Lower leg skin (tissue), 4 donors: ENCODE measurements around the gene DMPK. TPM values are rescaled to one million over a fixed set of nuclear protein-coding genes. Genes with fewer than 3 reads are reported as not detected.

Experiments used
- DNase-seq, 2 donors: peaks; one replicate each; pipeline ENCODE4 v3.0.0-alpha.2; 2019; ENCODE audit warnings: low spot score in 2 of 2
- H3K4me3 ChIP-seq: fragments of 200-600 bp; sonication (generic); 2 replicates; pipeline ENCODE4 v1.5.1; 2017; ENCODE audit warnings: mild to moderate bottlenecking, low read depth; ENCODE audit not compliant: poor library complexity, severe bottlenecking
- POLR2A ChIP-seq, 2 donors: fragments of 450-650 bp; IDR thresholded peaks; one replicate each; pipeline ENCODE4 v1.6.1; 2016 to 2017; ENCODE audit warnings: antibody characterized with exemption in 2 of 2, mild to moderate bottlenecking in 1 of 2, moderate library complexity in 1 of 2
- WGBS, 2 donors: methylation state at CpG; one replicate each; pipeline ENCODE4 v1.1.5; 2018; 5-methylcytosine and 5-hydroxymethylcytosine counted together
- intact Hi-C: fragments of 100-400 bp; cut with DNase I; formaldehyde crosslinking; loops from one replicate; pipeline ENCODE4 v1.15.0; 2023; ENCODE audit warnings: low total_unique reads
- total RNA-seq, 4 donors: library from RNA; depleted of rRNA; stranded (reverse); fragments of >200 nt; gene quantifications; one replicate each; pipeline ENCODE4 v1.1.0, GENCODE V29; 2016
- TF ChIP-seq, protein P1 (sequence below), 3 donors: fragments of 450-650 bp; IDR thresholded peaks; one replicate each; pipeline ENCODE4 v1.5.1; 2016; ENCODE audit warnings: antibody characterized with exemption in 3 of 3, mild to moderate bottlenecking in 3 of 3, moderate library complexity in 2 of 3

Gene DMPK
- 10 to 100 TPM in 3 of 4 donors, 1 to 10 TPM in 1; 8.8 to 20.2 (median 13.8) TPM for total RNA-seq

DNA sequence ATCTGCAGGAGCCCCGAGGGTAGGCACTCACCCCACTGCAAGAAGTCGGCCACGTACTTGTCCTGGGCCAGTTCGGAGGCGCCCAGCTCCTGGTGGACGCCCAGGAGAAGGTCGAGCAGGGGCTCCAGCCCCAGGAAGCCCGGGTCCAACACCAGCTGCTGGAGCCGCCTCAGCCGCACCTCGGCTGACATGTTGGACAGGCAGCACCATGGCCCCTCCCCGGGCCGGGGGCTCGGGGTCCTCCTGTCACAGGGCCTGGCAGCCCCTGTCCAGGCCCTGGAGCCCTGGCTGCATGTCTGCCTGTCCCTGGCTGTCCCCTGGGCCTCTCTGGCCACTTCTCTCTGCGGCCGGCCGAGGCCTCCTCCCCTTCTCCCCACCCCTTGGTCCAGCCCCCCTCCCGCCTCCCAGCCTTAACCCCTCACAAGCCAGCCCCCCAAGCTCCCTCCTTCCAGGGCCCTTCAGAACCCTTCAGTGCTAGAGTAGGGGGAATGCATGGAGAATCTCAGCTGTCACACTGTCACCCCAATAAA lies at the start of gene DMPK:
TSS of gene DMPK (minus strand) at position 329 of the 530 bp plus-strand sequence. CDS start at position 191, 138 bp downstream.
- no peak for TF ChIP-seq POLR2A (IDR thresholded peaks at IDR 0.05)
- TF ChIP-seq, protein P1, sequence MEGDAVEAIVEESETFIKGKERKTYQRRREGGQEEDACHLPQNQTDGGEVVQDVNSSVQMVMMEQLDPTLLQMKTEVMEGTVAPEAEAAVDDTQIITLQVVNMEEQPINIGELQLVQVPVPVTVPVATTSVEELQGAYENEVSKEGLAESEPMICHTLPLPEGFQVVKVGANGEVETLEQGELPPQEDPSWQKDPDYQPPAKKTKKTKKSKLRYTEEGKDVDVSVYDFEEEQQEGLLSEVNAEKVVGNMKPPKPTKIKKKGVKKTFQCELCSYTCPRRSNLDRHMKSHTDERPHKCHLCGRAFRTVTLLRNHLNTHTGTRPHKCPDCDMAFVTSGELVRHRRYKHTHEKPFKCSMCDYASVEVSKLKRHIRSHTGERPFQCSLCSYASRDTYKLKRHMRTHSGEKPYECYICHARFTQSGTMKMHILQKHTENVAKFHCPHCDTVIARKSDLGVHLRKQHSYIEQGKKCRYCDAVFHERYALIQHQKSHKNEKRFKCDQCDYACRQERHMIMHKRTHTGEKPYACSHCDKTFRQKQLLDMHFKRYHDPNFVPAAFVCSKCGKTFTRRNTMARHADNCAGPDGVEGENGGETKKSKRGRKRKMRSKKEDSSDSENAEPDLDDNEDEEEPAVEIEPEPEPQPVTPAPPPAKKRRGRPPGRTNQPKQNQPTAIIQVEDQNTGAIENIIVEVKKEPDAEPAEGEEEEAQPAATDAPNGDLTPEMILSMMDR (IDR thresholded peaks at IDR 0.05), result no peak
- 7 to 19% methylated on average over 12 to 17 of the region's 18 CpGs for WGBS, 2 donors
- no peak for DNase-seq
- intact Hi-C loops, result no loop called here
- no peak within 1 kb of the TSS for H3K4me3 ChIP-seq

DNA sequence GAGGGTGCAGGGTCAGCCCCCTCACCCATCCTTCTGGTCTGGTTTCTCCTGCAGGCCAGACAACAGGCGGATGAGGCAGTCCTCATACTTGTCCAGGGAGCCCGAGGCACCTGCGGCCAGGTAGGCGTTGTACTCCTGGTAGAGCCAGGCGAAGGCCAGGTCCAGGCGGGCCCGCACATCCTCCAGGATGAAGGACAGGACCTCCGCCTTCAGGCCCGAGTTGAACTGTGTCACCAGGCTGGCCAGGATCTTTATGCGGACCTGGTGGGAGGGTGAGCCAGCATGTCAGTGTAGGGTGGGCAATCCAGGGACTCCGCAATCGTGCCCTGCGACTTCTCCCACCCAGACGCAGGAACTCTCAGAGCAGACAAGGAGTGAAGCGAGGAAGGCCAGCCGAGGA lies 46.7 kb upstream of the DMPK start:
- 94 to 98% methylated on average over 6 to 16 of the region's 16 CpGs for WGBS, 2 donors
- no peak overlapping the region for H3K4me3 ChIP-seq
- no peak for TF ChIP-seq POLR2A (IDR thresholded peaks at IDR 0.05)
- TF ChIP-seq, protein P1 (IDR thresholded peaks at IDR 0.05), result no peak
- DNase-seq, result no peak
- intact Hi-C loops, result no loop called here

- DNase-seq, result no peak
- intact Hi-C loops, result no loop called here
- no peak overlapping the region for H3K4me3 ChIP-seq
- TF ChIP-seq, protein P1 (IDR thresholded peaks at IDR 0.05), result no peak
- TF ChIP-seq POLR2A (IDR thresholded peaks at IDR 0.05), result no peak
- WGBS, 2 donors, result 89% methylated on average over 9 of the region's 9 CpGs
These were observed 46.2 kb upstream of the DMPK start for GRCh38 chr19:45828523-45828922.

DNA sequence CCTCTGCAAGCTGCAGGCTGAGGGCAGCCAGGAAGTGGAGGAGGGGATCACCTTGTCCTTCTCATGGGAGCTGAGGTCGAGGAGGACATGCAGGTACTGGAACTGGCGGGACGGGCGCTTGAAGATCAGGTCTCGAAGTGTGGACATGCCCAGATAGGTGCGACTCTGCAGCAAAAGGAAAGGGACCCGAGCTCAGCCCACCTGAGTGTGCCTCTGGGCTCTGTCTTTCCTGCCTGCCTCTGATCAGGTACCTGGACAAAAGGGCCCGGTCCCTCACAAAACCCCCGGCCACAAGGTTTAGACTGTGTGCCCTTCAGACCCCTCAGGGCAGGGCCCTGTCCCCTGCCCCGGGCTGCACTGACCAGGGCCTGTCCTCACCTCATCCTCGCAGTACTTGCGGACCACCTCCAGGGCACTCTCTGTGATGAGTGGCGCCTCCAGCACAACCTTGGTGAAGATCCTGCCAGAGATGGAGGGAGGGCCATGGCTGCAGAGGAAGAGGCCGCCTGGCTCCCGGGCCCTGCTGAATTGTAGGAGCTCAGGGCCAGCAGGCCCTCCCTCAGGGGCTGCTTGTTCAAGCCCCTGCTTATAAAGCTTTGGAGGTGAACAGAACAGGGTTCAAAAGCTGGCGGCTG lies 45.3 kb upstream of the DMPK start:
- 91 to 93% methylated on average over 16 of the region's 16 CpGs for WGBS, 2 donors
- H3K4me3 ChIP-seq, result no peak overlapping the region
- DNase-seq, result no peak
- no peak for TF ChIP-seq POLR2A (IDR thresholded peaks at IDR 0.05)
- TF ChIP-seq, protein P1 (IDR thresholded peaks at IDR 0.05), result no peak
- intact Hi-C loops, result no loop called here

GRCh38 chr19:45826934-45827333 lies 44.6 kb upstream of the DMPK start:
- 85% methylated on average over 11 of the region's 11 CpGs for WGBS, 2 donors
- no peak overlapping the region for H3K4me3 ChIP-seq
- no peak for DNase-seq
- TF ChIP-seq, protein P1 (IDR thresholded peaks at IDR 0.05), result no peak
- no peak for TF ChIP-seq POLR2A (IDR thresholded peaks at IDR 0.05)
- intact Hi-C loops, result no loop called here
